HepG2 (cell line): ENCODE data around the gene TEC. TPM values are rescaled to one million over a fixed set of nuclear protein-coding genes. Genes with fewer than 3 reads are reported as not detected.

Source experiments
- ATAC-seq: fragments of 200-7000 bp; cut with Tn5 transposase; 3 replicates; pipeline ENCODE4 v1.9.1; 2020; ENCODE audit warnings: mild to moderate bottlenecking, moderate library complexity
- BruUV-seq: library from RNA; stranded (reverse); fragments of 400-500 nt; replicated peaks from 2 replicates; lab custom pipeline; 2021; lab: Mats Ljungman, UMichigan
- CTCF ChIA-PET: fragments of 300-600 bp; formaldehyde crosslinking; extraction: SDS; loops from one replicate; lab custom pipeline; 2021; ENCODE audit warnings: low total read pairs, inconsistent platforms, low intra/inter-chr PET ratio; lab: Yijun Ruan, JAX
- POLR2A ChIA-PET: fragments of 350-600 bp; sonication (Branson Sonifier 250); formaldehyde crosslinking; loops from one replicate; lab custom pipeline; 2020; ENCODE audit warnings: antibody characterized with exemption, inconsistent platforms; lab: Yijun Ruan, JAX
- DNase-seq: peaks from one replicate; pipeline ENCODE4 v3.0.0-alpha.2; 2015; ENCODE audit warnings: low spot score
- FAIRE-seq: peaks from 3 replicates; lab custom pipeline; 2011; peaks lifted over from hg19 to GRCh38; lab: Jason Lieb, UNC
- H2AFZ ChIP-seq: one replicate; pipeline ENCODE4 v1.6.1; 2011; ENCODE audit warnings: low read length, inconsistent platforms
- H3K27ac ChIP-seq: fragments of 300-600 bp; 3 replicates; pipeline ENCODE4 v1.8.0; 2011; ENCODE audit warnings: mixed run types, mild to moderate bottlenecking, mixed read lengths, low read length, inconsistent platforms; ENCODE audit not compliant: insufficient read depth; ENCODE audit errors: extremely low read length
- H3K27me3 ChIP-seq, 2 experiments: fragments of 200-600 bp in 1 of 2; 2 replicates in 1 of 2; 3 replicates in 1 of 2; pipeline versions ENCODE4 v1.6.0 to v1.8.0; 2011; ENCODE audit warnings: low read length in 2 of 2, mild to moderate bottlenecking in 2 of 2, moderate library complexity in 2 of 2, inconsistent platforms in 1 of 2; ENCODE audit not compliant: insufficient read depth in 2 of 2, control insufficient read depth in 1 of 2
- H3K36me3 ChIP-seq, 2 experiments: fragments of 200-600 bp in 1 of 2; replicated peaks in 1 of 2; 2 replicates in 1 of 2; 3 replicates in 1 of 2; pipeline versions ENCODE4 v1.5.1 to v1.8.0; 2011; ENCODE audit warnings: low read length in 2 of 2, inconsistent platforms in 1 of 2; ENCODE audit not compliant: insufficient read depth in 2 of 2, control insufficient read depth in 1 of 2
- H3K4me1 ChIP-seq: 2 replicates; pipeline ENCODE4 v1.5.1; 2012; ENCODE audit warnings: low read length, inconsistent platforms; ENCODE audit not compliant: insufficient read depth
- H3K4me2 ChIP-seq: 2 replicates; pipeline ENCODE4 v1.6.0; 2011; ENCODE audit warnings: low read depth, low read length, inconsistent platforms
- H3K4me3 ChIP-seq, 3 experiments: fragments of 200-600 bp in 1 of 3; sonication (generic), shearing (Covaris generic) in 1 of 3; replicated peaks in 1 of 3; 2 replicates each; pipeline ENCODE4 v1.5.1; 2011 to 2016; ENCODE audit warnings: low read length in 3 of 3, inconsistent platforms in 2 of 3, low read depth in 2 of 3, mild to moderate bottlenecking in 2 of 3, control low read depth in 1 of 3, mixed read lengths in 1 of 3; ENCODE audit not compliant: insufficient read depth in 1 of 3
- H3K79me2 ChIP-seq: one replicate; pipeline ENCODE4 v1.6.1; 2011; ENCODE audit warnings: low read length, inconsistent platforms; ENCODE audit not compliant: insufficient read depth
- H3K9ac ChIP-seq: 2 replicates; pipeline ENCODE4 v1.6.0; 2011; ENCODE audit warnings: mild to moderate bottlenecking, low read depth, low read length, inconsistent platforms; ENCODE audit not compliant: insufficient read depth
- H3K9me3 ChIP-seq: 2 replicates; pipeline ENCODE4 v1.5.1; 2012; ENCODE audit warnings: mild to moderate bottlenecking, low read length
- H4K20me1 ChIP-seq: 2 replicates; pipeline ENCODE4 v1.6.0; 2011; ENCODE audit warnings: inconsistent platforms, mild to moderate bottlenecking, low read length, moderate library complexity; ENCODE audit not compliant: insufficient read depth
- CEBPG ChIP-seq: IDR thresholded peaks from 2 replicates; pipeline ENCODE4 v1.6.1; 2016
- IRF1 ChIP-seq: sonication (generic); formaldehyde crosslinking; IDR thresholded peaks from 2 replicates; pipeline ENCODE4 v1.4.0; 2020; ENCODE audit warnings: low read depth, mild to moderate bottlenecking, missing genetic modification reagents
- MBD4 ChIP-seq: IDR thresholded peaks from 2 replicates; pipeline ENCODE4 v1.6.1; 2012; ENCODE audit warnings: low read length, inconsistent platforms, borderline replicate concordance
- MNT ChIP-seq: fragments of 450-650 bp; IDR thresholded peaks from 2 replicates; pipeline ENCODE4 v1.6.1; 2016
- MXD3 ChIP-seq: IDR thresholded peaks from 2 replicates; pipeline ENCODE4 v1.6.1; 2016; ENCODE audit warnings: mild to moderate bottlenecking, missing biosample characterization, missing genetic modification reagents
- SRSF1 ChIP-seq: fragments of 200-400 bp; formaldehyde crosslinking; optimal IDR thresholded peaks from 2 replicates; pipeline ENCODE3; 2017; ENCODE audit warnings: mild to moderate bottlenecking, low read depth, low read length, moderate library complexity
- TCF7 ChIP-seq: sonication (generic); IDR thresholded peaks from 2 replicates; pipeline ENCODE4 v1.6.1; 2016; ENCODE audit warnings: antibody characterized with exemption, low read depth
- TEAD3 ChIP-seq: optimal IDR thresholded peaks from 2 replicates; pipeline ENCODE3; 2016; ENCODE audit warnings: borderline replicate concordance
- ZBTB3 ChIP-seq: sonication (generic); formaldehyde crosslinking; IDR thresholded peaks from 2 replicates; pipeline ENCODE4 v1.4.0; 2020; ENCODE audit warnings: low read depth, mild to moderate bottlenecking, moderate library complexity, missing genetic modification reagents, borderline replicate concordance
- ZNF235 ChIP-seq: sonication (generic); formaldehyde crosslinking; IDR thresholded peaks from 2 replicates; pipeline ENCODE4 v1.8.1; 2023; ENCODE audit warnings: mild to moderate bottlenecking, missing genetic modification reagents, borderline replicate concordance
- ZNF337 ChIP-seq: sonication (generic); formaldehyde crosslinking; IDR thresholded peaks from 2 replicates; pipeline ENCODE4 v1.5.1; 2020; ENCODE audit warnings: missing genetic modification reagents, low read depth, mild to moderate bottlenecking, borderline replicate concordance
- ZNF691 ChIP-seq: sonication (generic); formaldehyde crosslinking; IDR thresholded peaks from 2 replicates; pipeline ENCODE4 v1.4.0; 2020; ENCODE audit warnings: missing genetic modification reagents, low read depth, mild to moderate bottlenecking, borderline replicate concordance
- WGBS: methylation state at CpG from one replicate; pipeline ENCODE4 v1.1.6; 2017; ENCODE audit warnings: low lambda C conversion rate; 5-methylcytosine and 5-hydroxymethylcytosine counted together
- in situ Hi-C: cut with HindIII; loops from 2 replicates; pipeline ENCODE4 v1.10.0; 2017; ENCODE audit warnings: low pct_unique_long_range_greater_than_20kb; ENCODE audit not compliant: extremely low pct_ligation_motif_present
- intact Hi-C: fragments of 100-400 bp; cut with micrococcal nuclease; formaldehyde crosslinking; loops from one replicate; pipeline ENCODE4 v1.10.0; 2022; ENCODE audit not compliant: unreplicated experiment
- polyA plus RNA-seq, 8 experiments: library from polyadenylated mRNA; depleted of rRNA in 3 of 8; stranded (reverse) in 7 of 8; unstranded in 1 of 8; fragments of >200 nt; fragmentation: Illumina TruSeq in 4 of 8; extraction: Trizol in 4 of 8; gene quantifications; 2 replicates each; pipeline versions ENCODE4 v1.2.1 to v1.2.3, GENCODE V29; 2011 to 2016; ENCODE audit warnings: low read depth in 4 of 8, missing spikeins in 1 of 8, mixed read lengths in 1 of 8; ENCODE audit not compliant: insufficient read depth in 1 of 8
- total RNA-seq, 5 experiments: library from RNA; depleted of rRNA; stranded (reverse); fragments of >200 nt; fragmentation: Illumina TruSeq; extraction: Trizol; gene quantifications; 2 replicates each; pipeline ENCODE4 v1.2.3, GENCODE V29; 2016; ENCODE audit warnings: low read depth in 1 of 5
- TF ChIP-seq, protein P1 (sequence below): sonication (generic); formaldehyde crosslinking; IDR thresholded peaks from 2 replicates; pipeline ENCODE4 v1.8.1; 2022; ENCODE audit warnings: mild to moderate bottlenecking, missing genetic modification reagents

The TEC gene
- total and polyA plus RNA-seq, 2 of the 13 experiments (the other 11 are each of a cell fraction or from before 2014, with no cell fraction given) = 0.05 to 0.20 TPM

DNA sequence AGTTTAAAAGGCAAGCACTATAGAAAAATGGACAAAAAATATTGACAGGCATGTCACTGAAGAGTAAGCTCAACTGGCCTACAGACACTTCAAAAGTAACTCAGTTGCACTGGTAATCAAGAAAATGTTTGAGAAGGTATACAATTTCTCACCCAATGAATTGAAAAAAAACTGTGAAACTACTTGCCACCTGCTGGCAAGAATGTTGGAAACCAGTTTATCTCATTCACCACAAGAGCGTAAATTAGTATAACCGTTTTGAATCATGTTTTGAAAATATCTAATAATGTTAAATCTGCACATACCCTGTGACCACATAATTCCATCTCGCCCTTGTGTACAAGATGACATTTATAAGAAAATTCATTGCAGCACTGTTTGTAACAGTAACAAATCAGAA is 167.3 kb downstream of the TEC start:
- Histone ChIP-seq H2AFZ (no peak overlapping the region), H3K4me3 (no peak overlapping the region), H4K20me1 (no peaks in the 10 kb centered on the region), H3K9ac (no peak overlapping the region), H3K4me1 (no peaks in the 10 kb centered on the region), H3K9me3 (no peaks in the 10 kb centered on the region), H3K36me3 (no peaks in the 10 kb centered on the region), H3K27me3 (no peaks in the 10 kb centered on the region), H3K27ac (no peak overlapping the region), H3K79me2 (no peaks in the 10 kb centered on the region), H3K4me2 (no peak overlapping the region)
- ATAC-seq = no peak
- no peak for DNase-seq
- intact Hi-C loops = no loop called here
- FAIRE-seq = no peak
- CTCF ChIA-PET = no interaction called here
- POLR2A ChIA-PET = no interaction called here
- in situ Hi-C loops = no loop called here
- TF ChIP-seq SRSF1 = no peak
- no peak for TF ChIP-seq ZBTB3
- TF ChIP-seq TEAD3 = peak; percentile 67
- no TSS peak for BruUV-seq
- WGBS = 40% methylated on average over 3 of the region's 3 CpGs

GRCh38 chr4:48100256-48100655 is 169.4 kb downstream of the TEC start:
- ATAC-seq = no peak
- no peaks in the 10 kb centered on the region for H4K20me1 ChIP-seq
- H3K9me3 ChIP-seq = no peaks in the 10 kb centered on the region
- no peak for FAIRE-seq
- intact Hi-C loops (no loop called here), in situ Hi-C loops (no loop called here)
- POLR2A ChIA-PET = no interaction called here
- H3K4me1 ChIP-seq = no peaks in the 10 kb centered on the region
- no peaks in the 10 kb centered on the region for H3K27me3 ChIP-seq
- H3K9ac ChIP-seq = no peak overlapping the region
- CTCF ChIA-PET = no interaction called here
- no peak overlapping the region for H3K27ac ChIP-seq
- TF ChIP-seq MXD3 (CRISPR knock-in tag) = no peak
- TF ChIP-seq, protein P1, sequence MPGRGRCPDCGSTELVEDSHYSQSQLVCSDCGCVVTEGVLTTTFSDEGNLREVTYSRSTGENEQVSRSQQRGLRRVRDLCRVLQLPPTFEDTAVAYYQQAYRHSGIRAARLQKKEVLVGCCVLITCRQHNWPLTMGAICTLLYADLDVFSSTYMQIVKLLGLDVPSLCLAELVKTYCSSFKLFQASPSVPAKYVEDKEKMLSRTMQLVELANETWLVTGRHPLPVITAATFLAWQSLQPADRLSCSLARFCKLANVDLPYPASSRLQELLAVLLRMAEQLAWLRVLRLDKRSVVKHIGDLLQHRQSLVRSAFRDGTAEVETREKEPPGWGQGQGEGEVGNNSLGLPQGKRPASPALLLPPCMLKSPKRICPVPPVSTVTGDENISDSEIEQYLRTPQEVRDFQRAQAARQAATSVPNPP (CRISPR knock-in tag) = no peak
- no peak for TF ChIP-seq MNT
- TF ChIP-seq ZNF691 = no peak
- TF ChIP-seq ZNF235 (CRISPR knock-in tag) = no peak
- TF ChIP-seq IRF1 (CRISPR knock-in tag) = no peak
- no peak for TF ChIP-seq ZNF337 (CRISPR knock-in tag)
- no peak for TF ChIP-seq CEBPG (CRISPR knock-in tag)
- TF ChIP-seq MBD4 = no peak
- no peak for TF ChIP-seq TCF7
- H2AFZ ChIP-seq = no peak overlapping the region
- WGBS = 50% methylated on average over 1 of the region's 1 CpG
- H3K36me3 ChIP-seq = no peaks in the 10 kb centered on the region
- no peak overlapping the region for H3K4me2 ChIP-seq
- no peaks in the 10 kb centered on the region for H3K79me2 ChIP-seq
- BruUV-seq = no TSS peak
- DNase-seq = no peak
- no peak overlapping the region for H3K4me3 ChIP-seq
